A673 (cell line): ENCODE results near the gene SLC7A1.

Experiments
- EZH2 ChIP-seq: fragments of 200-600 bp; sonication (generic); IDR thresholded peaks from 2 replicates; pipeline ENCODE4 v1.6.1; 2017; ENCODE audit warnings: borderline replicate concordance, low read depth, mild to moderate bottlenecking, mixed read lengths, antibody characterized with exemption, low read length; ENCODE audit not compliant: poor library complexity, severe bottlenecking
- TF ChIP-seq, protein P1 (sequence below): fragments of 300-800, 200-600 bp; sonication (generic); conservative IDR thresholded peaks from 2 replicates; pipeline ENCODE4 v1.5.1; 2017; ENCODE audit warnings: low read depth, mild to moderate bottlenecking, antibody characterized with exemption, low read length, moderate library complexity, mixed read lengths

DNA sequence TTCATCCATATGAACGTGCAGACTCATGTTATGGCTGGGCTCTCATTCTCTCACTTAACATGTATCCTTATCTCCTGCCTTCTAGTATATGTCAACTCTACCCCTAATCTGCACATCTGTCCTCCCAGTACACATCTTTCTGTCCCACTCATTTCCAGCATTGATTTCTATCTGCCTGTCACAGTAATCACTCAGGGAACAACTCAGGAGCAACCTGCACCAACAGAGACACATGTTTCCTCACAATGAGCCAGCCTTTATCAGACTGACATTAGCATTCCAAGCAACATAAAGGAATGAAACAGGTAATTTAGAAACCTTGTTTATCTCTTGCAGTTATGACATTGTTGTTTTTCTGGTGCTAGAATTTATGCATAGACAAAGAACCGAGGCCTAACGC is 17.6 kb upstream of the SLC7A1 start:
- TF ChIP-seq, protein P1, sequence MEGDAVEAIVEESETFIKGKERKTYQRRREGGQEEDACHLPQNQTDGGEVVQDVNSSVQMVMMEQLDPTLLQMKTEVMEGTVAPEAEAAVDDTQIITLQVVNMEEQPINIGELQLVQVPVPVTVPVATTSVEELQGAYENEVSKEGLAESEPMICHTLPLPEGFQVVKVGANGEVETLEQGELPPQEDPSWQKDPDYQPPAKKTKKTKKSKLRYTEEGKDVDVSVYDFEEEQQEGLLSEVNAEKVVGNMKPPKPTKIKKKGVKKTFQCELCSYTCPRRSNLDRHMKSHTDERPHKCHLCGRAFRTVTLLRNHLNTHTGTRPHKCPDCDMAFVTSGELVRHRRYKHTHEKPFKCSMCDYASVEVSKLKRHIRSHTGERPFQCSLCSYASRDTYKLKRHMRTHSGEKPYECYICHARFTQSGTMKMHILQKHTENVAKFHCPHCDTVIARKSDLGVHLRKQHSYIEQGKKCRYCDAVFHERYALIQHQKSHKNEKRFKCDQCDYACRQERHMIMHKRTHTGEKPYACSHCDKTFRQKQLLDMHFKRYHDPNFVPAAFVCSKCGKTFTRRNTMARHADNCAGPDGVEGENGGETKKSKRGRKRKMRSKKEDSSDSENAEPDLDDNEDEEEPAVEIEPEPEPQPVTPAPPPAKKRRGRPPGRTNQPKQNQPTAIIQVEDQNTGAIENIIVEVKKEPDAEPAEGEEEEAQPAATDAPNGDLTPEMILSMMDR, result no peak
- TF ChIP-seq EZH2, result no peak
